Gastroesophageal sphincter (tissue), 4 donors: ENCODE results near the gene TEX101. TPM values are rescaled to one million over a fixed set of nuclear protein-coding genes. Genes with fewer than 3 reads are reported as not detected.

Experiments
- ATAC-seq: fragments of 150-250 bp; one replicate; pipeline ENCODE4 v1.9.1; 2016; ENCODE audit warnings: mild to moderate bottlenecking, moderate library complexity
- H3K27ac ChIP-seq, 4 donors: fragments of 200-600 bp; sonication (generic) in 3 of 4; 1 replicate in 3 of 4; 2 replicates in 1 of 4; pipeline ENCODE4 v1.5.1; 2016 to 2019
- H3K27me3 ChIP-seq: fragments of 200-600 bp; sonication (generic); one replicate; pipeline ENCODE4 v1.5.1; 2019
- H3K36me3 ChIP-seq, 2 donors: fragments of 200-600 bp; sonication (generic); one replicate each; pipeline ENCODE4 v1.5.1; 2019; ENCODE audit warnings: control low read depth in 1 of 2
- H3K4me1 ChIP-seq, 3 donors: fragments of 200-600 bp; sonication (generic); 1 replicate in 2 of 3; 2 replicates in 1 of 3; pipeline ENCODE4 v1.5.1; 2016 to 2019; ENCODE audit warnings: control low read depth in 2 of 3
- H3K4me3 ChIP-seq, 2 donors: fragments of 200-600 bp; sonication (generic); one replicate each; pipeline ENCODE4 v1.5.1; 2019; ENCODE audit warnings: mild to moderate bottlenecking in 1 of 2, moderate library complexity in 1 of 2
- H3K9me3 ChIP-seq, 3 donors: fragments of 200-600 bp; sonication (generic); one replicate each; pipeline ENCODE4 v1.5.1; 2017 to 2019; ENCODE audit warnings: control low read depth in 2 of 3
- CTCF ChIP-seq, 4 experiments: fragments of 200-600 bp in 2 of 4; fragments of 450-650 bp in 2 of 4; sonication (generic) in 1 of 4; IDR thresholded peaks; one replicate each; pipeline ENCODE4 v1.5.1; 2017 to 2019; ENCODE audit warnings: antibody characterized with exemption in 4 of 4, mild to moderate bottlenecking in 2 of 4, moderate library complexity in 2 of 4
- EP300 ChIP-seq: sonication (generic); formaldehyde crosslinking; IDR thresholded peaks from one replicate; pipeline ENCODE4 v1.6.1; 2017; ENCODE audit warnings: antibody characterized with exemption, mild to moderate bottlenecking
- POLR2A ChIP-seq, 2 donors: fragments of 450-650 bp; IDR thresholded peaks; one replicate each; pipeline ENCODE4 v1.6.1; 2017; ENCODE audit warnings: antibody characterized with exemption in 2 of 2, mild to moderate bottlenecking in 2 of 2, moderate library complexity in 1 of 2
- POLR2AphosphoS5 ChIP-seq: sonication (generic); formaldehyde crosslinking; IDR thresholded peaks from one replicate; pipeline ENCODE4 v1.6.1; 2017; ENCODE audit warnings: antibody characterized with exemption
- WGBS, 2 donors: methylation state at CpG; one replicate each; pipeline ENCODE4 v1.1.5; 2018; ENCODE audit warnings: low coverage in 1 of 2; 5-methylcytosine and 5-hydroxymethylcytosine counted together
- total RNA-seq, 4 donors: library from RNA; depleted of rRNA; stranded (reverse); fragments of >200 nt; gene quantifications; one replicate each; pipeline ENCODE4 v1.1.0, GENCODE V29; 2016

TEX101 gene
- total RNA-seq, 4 donors from 2014 or later: not detected

DNA sequence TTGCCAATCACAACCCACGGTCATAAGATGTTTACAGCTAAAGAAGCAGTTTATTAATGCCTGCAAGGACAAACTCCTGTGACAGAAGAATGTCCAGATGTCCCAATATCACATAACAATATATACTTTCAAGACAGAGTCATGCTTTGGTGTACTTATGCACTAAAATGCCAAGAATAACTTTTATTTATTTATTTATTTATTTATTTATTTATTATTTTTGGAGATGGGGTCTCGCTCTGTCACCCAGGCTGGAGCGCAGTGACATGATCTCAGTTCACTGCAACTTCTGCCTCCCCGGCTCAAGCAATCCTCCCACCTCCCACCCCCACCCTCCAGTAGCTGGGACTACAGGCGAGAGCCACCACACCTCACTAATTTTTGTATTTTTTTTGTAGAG lies 9.1 kb downstream of the TEX101 start:
- Histone ChIP-seq H3K36me3 (no peaks in the 10 kb centered on the region), H3K4me3 (no peak overlapping the region), H3K9me3 (no peaks in the 10 kb centered on the region), H3K27ac (no peak overlapping the region), H3K27me3 (no peaks in the 10 kb centered on the region), H3K4me1 (no peaks in the 10 kb centered on the region)
- TF ChIP-seq POLR2AphosphoS5 (no peak), CTCF (IDR thresholded peaks at IDR 0.05) (no peak), POLR2A (IDR thresholded peaks at IDR 0.05) (no peak), EP300 (no peak)
- WGBS, 2 donors: 84 to 89% methylated on average over 2 to 3 of the region's 5 CpGs
- ATAC-seq: no peak

GRCh38 chr19:43425567-43426392 lies 11.1 kb downstream of the TEX101 start:
- 10 to 21% methylated on average over 5 to 6 of the region's 8 CpGs for WGBS, 2 donors
- Histone ChIP-seq H3K4me3 (no peak overlapping the region), H3K9me3 (no peaks in the 10 kb centered on the region), H3K27me3 (no peaks in the 10 kb centered on the region), H3K27ac (no peak overlapping the region), H3K4me1 (no peaks in the 10 kb centered on the region), H3K36me3 (no peaks in the 10 kb centered on the region)
- no peak for ATAC-seq
- TF ChIP-seq CTCF (IDR thresholded peaks at IDR 0.05) (peak in 1 of 4 experiments; percentile 27), POLR2A (IDR thresholded peaks at IDR 0.05) (no peak)

- WGBS, 2 donors: 54 to 75% methylated on average over 2 to 4 of the region's 7 CpGs
- TF ChIP-seq POLR2A (IDR thresholded peaks at IDR 0.05) (no peak), EP300 (no peak), CTCF (IDR thresholded peaks at IDR 0.05) (no peak), POLR2AphosphoS5 (no peak)
- H3K9me3 ChIP-seq: no peaks in the 10 kb centered on the region
- no peaks in the 10 kb centered on the region for H3K27me3 ChIP-seq
- H3K36me3 ChIP-seq: no peaks in the 10 kb centered on the region
- no peak for ATAC-seq
- H3K4me1 ChIP-seq: no peaks in the 10 kb centered on the region
- H3K4me3 ChIP-seq: no peak overlapping the region
- no peak overlapping the region for H3K27ac ChIP-seq
Observed at GRCh38 chr19:43429395-43429794, 14.7 kb downstream of the TEX101 start.

GRCh38 chr19:43430142-43430710 lies 15.5 kb downstream of the TEX101 start:
- H3K4me3 ChIP-seq: no peak overlapping the region
- no peak for ATAC-seq
- no peaks in the 10 kb centered on the region for H3K36me3 ChIP-seq
- no peaks in the 10 kb centered on the region for H3K27me3 ChIP-seq
- H3K9me3 ChIP-seq: no peaks in the 10 kb centered on the region
- no peaks in the 10 kb centered on the region for H3K4me1 ChIP-seq
- H3K27ac ChIP-seq: no peak overlapping the region
- TF ChIP-seq CTCF (IDR thresholded peaks at IDR 0.05): no peak
- TF ChIP-seq POLR2AphosphoS5: no peak
- TF ChIP-seq EP300: no peak
- TF ChIP-seq POLR2A (IDR thresholded peaks at IDR 0.05): no peak
- 17 to 33% methylated on average over 3 to 6 of the region's 6 CpGs for WGBS, 2 donors

GRCh38 chr19:43430976-43431375 lies 16.3 kb downstream of the TEX101 start:
- Histone ChIP-seq H3K4me3 (no peak overlapping the region), H3K27ac (no peak overlapping the region), H3K27me3 (no peaks in the 10 kb centered on the region), H3K9me3 (no peaks in the 10 kb centered on the region), H3K4me1 (no peaks in the 10 kb centered on the region), H3K36me3 (no peaks in the 10 kb centered on the region)
- TF ChIP-seq CTCF (IDR thresholded peaks at IDR 0.05) (no peak), POLR2A (IDR thresholded peaks at IDR 0.05) (no peak), EP300 (no peak), POLR2AphosphoS5 (no peak)
- WGBS, 2 donors: 76 to 89% methylated on average over 9 of the region's 9 CpGs
- ATAC-seq: no peak
